A549 (cell line): ENCODE measurements around the gene CD69. TPM values are rescaled to one million over a fixed set of nuclear protein-coding genes. Genes with fewer than 3 reads are reported as not detected.

Experiments
- ATAC-seq, 2 experiments: fragments of 200-7000 bp in 1 of 2; fragments of >200 bp in 1 of 2; cut with Nextera tagmentation in 1 of 2; cut with Tn5 transposase in 1 of 2; 3 replicates each; pipeline versions ENCODE4 v1.8.0 to v1.9.1; 2018 to 2020; ENCODE audit warnings: mild to moderate bottlenecking in 1 of 2, moderate library complexity in 1 of 2
- CTCF ChIA-PET: fragments of 300-600 bp; sonication (Branson Sonifier 250); formaldehyde crosslinking; extraction: SDS; loops from one replicate; lab custom pipeline; 2021; ENCODE audit warnings: antibody characterized with exemption, inconsistent platforms; lab: Yijun Ruan, JAX
- POLR2A ChIA-PET: fragments of 350-600 bp; formaldehyde crosslinking; extraction: SDS; loops from one replicate; lab custom pipeline; 2021; ENCODE audit warnings: antibody characterized with exemption, inconsistent platforms; lab: Yijun Ruan, JAX
- DNase-seq, 2 experiments: peaks; one replicate each; pipeline versions ENCODE4 v3.0.0 to v3.0.0-alpha.2; 2011 to 2016; ENCODE audit warnings: low read depth in 1 of 2, low spot score in 1 of 2
- FAIRE-seq: peaks from 2 replicates; lab custom pipeline; 2011; peaks lifted over from hg19 to GRCh38; lab: Jason Lieb, UNC
- H3K27ac ChIP-seq, 2 experiments: fragments of >200 bp; sonication (Bioruptor Twin); formaldehyde crosslinking; 3 replicates each; pipeline ENCODE4 v1.5.1; 2016 to 2017
- H3K4me1 ChIP-seq: fragments of >200 bp; sonication (Bioruptor Twin); formaldehyde crosslinking; 3 replicates; pipeline ENCODE4 v1.6.1; 2016
- H3K4me2 ChIP-seq: fragments of >200 bp; sonication (Bioruptor Twin); formaldehyde crosslinking; 3 replicates; pipeline ENCODE4 v1.6.1; 2016
- H3K4me3 ChIP-seq: fragments of >200 bp; sonication (Bioruptor Twin); formaldehyde crosslinking; 3 replicates; pipeline ENCODE4 v1.5.1; 2016
- H3K9me3 ChIP-seq: fragments of >200 bp; sonication (Bioruptor Twin); formaldehyde crosslinking; 3 replicates; pipeline ENCODE4 v1.6.1; 2016
- BHLHE40 ChIP-seq: IDR thresholded peaks from 2 replicates; pipeline ENCODE4 v1.6.1; 2012; ENCODE audit warnings: low read depth, low read length, inconsistent platforms
- CBX8 ChIP-seq: fragments of 200-600 bp; sonication (generic); IDR thresholded peaks from 2 replicates; pipeline ENCODE4 v1.6.1; 2016
- CHD2 ChIP-seq: fragments of 150-350 bp; IDR thresholded peaks from 2 replicates; pipeline ENCODE4 v1.6.1; 2014; ENCODE audit warnings: low read length; ENCODE audit not compliant: partially characterized antibody
- EHMT2 ChIP-seq: fragments of 200-600 bp; sonication (generic); IDR thresholded peaks from 2 replicates; pipeline ENCODE4 v1.6.1; 2016; ENCODE audit warnings: antibody characterized with exemption, low read depth, mild to moderate bottlenecking, moderate library complexity
- FOSL2 ChIP-seq, 2 experiments: fragments of 450-650 bp in 1 of 2; fragments of >200 bp in 1 of 2; sonication (Bioruptor Twin) in 1 of 2; formaldehyde crosslinking; IDR thresholded peaks; 2 replicates each; pipeline versions ENCODE4 v1.5.0 to v1.6.1; 2016 to 2020; ENCODE audit warnings: mild to moderate bottlenecking in 1 of 2, moderate library complexity in 1 of 2
- HOXA7 ChIP-seq: fragments of 250-450 bp; sonication (Bioruptor Pico); IDR thresholded peaks from 2 replicates; pipeline ENCODE4 v1.5.0; 2020; ENCODE audit warnings: mild to moderate bottlenecking, moderate library complexity
- KDM1A ChIP-seq: fragments of 200-600 bp; sonication (generic); IDR thresholded peaks from 2 replicates; pipeline ENCODE4 v1.6.1; 2016; ENCODE audit warnings: low read depth, mild to moderate bottlenecking
- MYC ChIP-seq: IDR thresholded peaks from 2 replicates; pipeline ENCODE4 v1.6.1; 2012; ENCODE audit warnings: mild to moderate bottlenecking, inconsistent platforms, low read length, improper control_type of control experiment, borderline replicate concordance
- NR3C1 ChIP-seq: fragments of >200 bp; sonication (Bioruptor Twin); formaldehyde crosslinking; IDR thresholded peaks from 3 replicates; pipeline ENCODE4 v1.6.1; 2017
- PHF8 ChIP-seq: fragments of 200-600 bp; sonication (generic); IDR thresholded peaks from 2 replicates; pipeline ENCODE4 v1.6.1; 2016; ENCODE audit warnings: low read depth, mild to moderate bottlenecking, antibody characterized with exemption, moderate library complexity, borderline replicate concordance
- RAD21 ChIP-seq, 2 experiments: fragments of >200 bp in 1 of 2; sonication (Bioruptor Twin) in 1 of 2; formaldehyde crosslinking in 1 of 2; IDR thresholded peaks in 1 of 2; conservative IDR thresholded peaks in 1 of 2; 2 replicates in 1 of 2; 3 replicates in 1 of 2; pipeline ENCODE4 v1.6.1; 2012 to 2018; ENCODE audit warnings: inconsistent platforms in 1 of 2
- SREBF2 ChIP-seq: fragments of 450-650 bp; IDR thresholded peaks from 2 replicates; pipeline ENCODE4 v1.6.1; 2014; ENCODE audit warnings: mild to moderate bottlenecking, moderate library complexity
- ZFP36 ChIP-seq: fragments of 450-650 bp; IDR thresholded peaks from 2 replicates; pipeline ENCODE4 v1.6.1; 2014; ENCODE audit warnings: borderline replicate concordance; ENCODE audit not compliant: partially characterized antibody
- WGBS: methylation state at CpG from one replicate; pipeline ENCODE4 v1.1.6; 2017; ENCODE audit errors: missing lambda C conversion rate; 5-methylcytosine and 5-hydroxymethylcytosine counted together
- polyA plus RNA-seq, 4 experiments: library from polyadenylated mRNA; depleted of rRNA in 3 of 4; stranded (reverse); fragments of >200 nt; fragmentation: RNase III in 1 of 4; extraction: RNeasy Plus Mini Kit Qiagen cat#74134 plus additional on column Dnase treatment in 1 of 4; gene quantifications; 2 replicates in 3 of 4; 3 replicates in 1 of 4; pipeline ENCODE4 v1.2.3, GENCODE V29; 2011 to 2017
- TF ChIP-seq, protein P1 (sequence below): fragments of 250-450 bp; sonication (Bioruptor Pico); IDR thresholded peaks from 2 replicates; pipeline ENCODE4 v1.5.0; 2021; ENCODE audit warnings: mild to moderate bottlenecking, moderate library complexity, borderline replicate concordance
- TF ChIP-seq, protein P2 (sequence below): fragments of >200 bp; sonication (Bioruptor Twin); formaldehyde crosslinking; IDR thresholded peaks from 2 replicates; pipeline ENCODE4 v1.6.1; 2016
- TF ChIP-seq, protein P3 (sequence below): fragments of >200 bp; sonication (Bioruptor Twin); formaldehyde crosslinking; IDR thresholded peaks from 3 replicates; pipeline ENCODE4 v1.5.1; 2016
- TF ChIP-seq, protein P4 (sequence below): fragments of 200-600 bp; sonication (generic); IDR thresholded peaks from 2 replicates; pipeline ENCODE4 v1.6.1; 2016; ENCODE audit warnings: antibody characterized with exemption, mild to moderate bottlenecking, moderate library complexity
- TF ChIP-seq, protein P5 (sequence below): fragments of 250-450 bp; sonication (Bioruptor Pico); IDR thresholded peaks from 2 replicates; pipeline ENCODE4 v1.5.0; 2020; ENCODE audit warnings: low read depth, mild to moderate bottlenecking, moderate library complexity
- TF ChIP-seq, protein P6 (sequence below): IDR thresholded peaks from 2 replicates; pipeline ENCODE4 v1.6.1; 2012

The CD69 gene
- polyA plus RNA-seq, 2 of the 4 experiments (the other 2 are of a cell fraction) = not detected

DNA sequence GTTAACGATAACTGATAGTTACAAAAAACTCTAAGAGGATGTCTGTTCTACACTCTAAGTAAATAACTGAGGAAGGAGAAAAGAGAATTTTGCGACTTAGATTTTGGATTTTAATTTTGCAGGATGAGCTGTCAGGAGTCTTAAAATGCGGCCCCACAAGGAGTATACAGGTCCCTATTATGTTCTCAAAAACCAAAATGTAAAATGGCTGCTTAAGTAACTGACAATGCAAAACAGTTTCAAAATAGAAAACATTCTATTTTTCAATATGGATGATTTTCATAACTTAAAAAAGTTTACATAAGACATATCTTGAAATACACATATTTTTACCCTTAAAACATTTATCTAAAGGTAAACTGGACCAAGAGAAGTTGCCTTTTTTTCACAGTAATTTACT is 2.6 kb downstream of the CD69 start:
- FAIRE-seq = no peak
- TF ChIP-seq ZFP36 (no peak), RAD21 (conservative IDR thresholded peaks at IDR 0.05 in 1 of 2, IDR thresholded peaks at IDR 0.05 in 1 of 2) (no peak), HOXA7 (CRISPR knock-in tag) (no peak), EHMT2 (no peak), PHF8 (no peak), MYC (no peak), CHD2 (no peak), CBX8 (no peak), SREBF2 (no peak), BHLHE40 (no peak), FOSL2 (IDR thresholded peaks at IDR 0.05) (no peak), FOSL2 (CRISPR knock-in tag; IDR thresholded peaks at IDR 0.05) (no peak)
- TF ChIP-seq, protein P1, sequence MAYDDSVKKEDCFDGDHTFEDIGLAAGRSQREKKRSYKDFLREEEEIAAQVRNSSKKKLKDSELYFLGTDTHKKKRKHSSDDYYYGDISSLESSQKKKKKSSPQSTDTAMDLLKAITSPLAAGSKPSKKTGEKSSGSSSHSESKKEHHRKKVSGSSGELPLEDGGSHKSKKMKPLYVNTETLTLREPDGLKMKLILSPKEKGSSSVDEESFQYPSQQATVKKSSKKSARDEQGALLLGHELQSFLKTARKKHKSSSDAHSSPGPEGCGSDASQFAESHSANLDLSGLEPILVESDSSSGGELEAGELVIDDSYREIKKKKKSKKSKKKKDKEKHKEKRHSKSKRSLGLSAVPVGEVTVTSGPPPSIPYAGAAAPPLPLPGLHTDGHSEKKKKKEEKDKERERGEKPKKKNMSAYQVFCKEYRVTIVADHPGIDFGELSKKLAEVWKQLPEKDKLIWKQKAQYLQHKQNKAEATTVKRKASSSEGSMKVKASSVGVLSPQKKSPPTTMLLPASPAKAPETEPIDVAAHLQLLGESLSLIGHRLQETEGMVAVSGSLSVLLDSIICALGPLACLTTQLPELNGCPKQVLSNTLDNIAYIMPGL (CRISPR knock-in tag) = no peak
- TF ChIP-seq, protein P2, sequence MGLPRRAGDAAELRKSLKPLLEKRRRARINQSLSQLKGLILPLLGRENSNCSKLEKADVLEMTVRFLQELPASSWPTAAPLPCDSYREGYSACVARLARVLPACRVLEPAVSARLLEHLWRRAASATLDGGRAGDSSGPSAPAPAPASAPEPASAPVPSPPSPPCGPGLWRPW = no peak
- TF ChIP-seq, protein P3, sequence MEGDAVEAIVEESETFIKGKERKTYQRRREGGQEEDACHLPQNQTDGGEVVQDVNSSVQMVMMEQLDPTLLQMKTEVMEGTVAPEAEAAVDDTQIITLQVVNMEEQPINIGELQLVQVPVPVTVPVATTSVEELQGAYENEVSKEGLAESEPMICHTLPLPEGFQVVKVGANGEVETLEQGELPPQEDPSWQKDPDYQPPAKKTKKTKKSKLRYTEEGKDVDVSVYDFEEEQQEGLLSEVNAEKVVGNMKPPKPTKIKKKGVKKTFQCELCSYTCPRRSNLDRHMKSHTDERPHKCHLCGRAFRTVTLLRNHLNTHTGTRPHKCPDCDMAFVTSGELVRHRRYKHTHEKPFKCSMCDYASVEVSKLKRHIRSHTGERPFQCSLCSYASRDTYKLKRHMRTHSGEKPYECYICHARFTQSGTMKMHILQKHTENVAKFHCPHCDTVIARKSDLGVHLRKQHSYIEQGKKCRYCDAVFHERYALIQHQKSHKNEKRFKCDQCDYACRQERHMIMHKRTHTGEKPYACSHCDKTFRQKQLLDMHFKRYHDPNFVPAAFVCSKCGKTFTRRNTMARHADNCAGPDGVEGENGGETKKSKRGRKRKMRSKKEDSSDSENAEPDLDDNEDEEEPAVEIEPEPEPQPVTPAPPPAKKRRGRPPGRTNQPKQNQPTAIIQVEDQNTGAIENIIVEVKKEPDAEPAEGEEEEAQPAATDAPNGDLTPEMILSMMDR = no peak
- TF ChIP-seq, protein P4, sequence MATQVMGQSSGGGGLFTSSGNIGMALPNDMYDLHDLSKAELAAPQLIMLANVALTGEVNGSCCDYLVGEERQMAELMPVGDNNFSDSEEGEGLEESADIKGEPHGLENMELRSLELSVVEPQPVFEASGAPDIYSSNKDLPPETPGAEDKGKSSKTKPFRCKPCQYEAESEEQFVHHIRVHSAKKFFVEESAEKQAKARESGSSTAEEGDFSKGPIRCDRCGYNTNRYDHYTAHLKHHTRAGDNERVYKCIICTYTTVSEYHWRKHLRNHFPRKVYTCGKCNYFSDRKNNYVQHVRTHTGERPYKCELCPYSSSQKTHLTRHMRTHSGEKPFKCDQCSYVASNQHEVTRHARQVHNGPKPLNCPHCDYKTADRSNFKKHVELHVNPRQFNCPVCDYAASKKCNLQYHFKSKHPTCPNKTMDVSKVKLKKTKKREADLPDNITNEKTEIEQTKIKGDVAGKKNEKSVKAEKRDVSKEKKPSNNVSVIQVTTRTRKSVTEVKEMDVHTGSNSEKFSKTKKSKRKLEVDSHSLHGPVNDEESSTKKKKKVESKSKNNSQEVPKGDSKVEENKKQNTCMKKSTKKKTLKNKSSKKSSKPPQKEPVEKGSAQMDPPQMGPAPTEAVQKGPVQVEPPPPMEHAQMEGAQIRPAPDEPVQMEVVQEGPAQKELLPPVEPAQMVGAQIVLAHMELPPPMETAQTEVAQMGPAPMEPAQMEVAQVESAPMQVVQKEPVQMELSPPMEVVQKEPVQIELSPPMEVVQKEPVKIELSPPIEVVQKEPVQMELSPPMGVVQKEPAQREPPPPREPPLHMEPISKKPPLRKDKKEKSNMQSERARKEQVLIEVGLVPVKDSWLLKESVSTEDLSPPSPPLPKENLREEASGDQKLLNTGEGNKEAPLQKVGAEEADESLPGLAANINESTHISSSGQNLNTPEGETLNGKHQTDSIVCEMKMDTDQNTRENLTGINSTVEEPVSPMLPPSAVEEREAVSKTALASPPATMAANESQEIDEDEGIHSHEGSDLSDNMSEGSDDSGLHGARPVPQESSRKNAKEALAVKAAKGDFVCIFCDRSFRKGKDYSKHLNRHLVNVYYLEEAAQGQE = no peak
- ChIA-PET POLR2A (interaction anchor here (0.5 kb wide), 1 partner anchor 169 kb away, joined by 3 read pairs; no protein-coding TSS in a partner anchor), CTCF (interaction anchor here (0.7 to 1.0 kb wide), 3 partner anchors 10 to 123 kb away, joined by 3 read pairs; no protein-coding TSS in a partner anchor)
- Histone ChIP-seq H3K4me2 (peak overlapping the region; percentile 30), H3K9me3 (no peaks in the 10 kb centered on the region), H3K4me3 (no peak overlapping the region), H3K4me1 (no peaks in the 10 kb centered on the region), H3K27ac (no peak overlapping the region)
- ATAC-seq = no peak
- no peak for DNase-seq
- WGBS = 88% methylated on average over 3 of the region's 3 CpGs

DNA sequence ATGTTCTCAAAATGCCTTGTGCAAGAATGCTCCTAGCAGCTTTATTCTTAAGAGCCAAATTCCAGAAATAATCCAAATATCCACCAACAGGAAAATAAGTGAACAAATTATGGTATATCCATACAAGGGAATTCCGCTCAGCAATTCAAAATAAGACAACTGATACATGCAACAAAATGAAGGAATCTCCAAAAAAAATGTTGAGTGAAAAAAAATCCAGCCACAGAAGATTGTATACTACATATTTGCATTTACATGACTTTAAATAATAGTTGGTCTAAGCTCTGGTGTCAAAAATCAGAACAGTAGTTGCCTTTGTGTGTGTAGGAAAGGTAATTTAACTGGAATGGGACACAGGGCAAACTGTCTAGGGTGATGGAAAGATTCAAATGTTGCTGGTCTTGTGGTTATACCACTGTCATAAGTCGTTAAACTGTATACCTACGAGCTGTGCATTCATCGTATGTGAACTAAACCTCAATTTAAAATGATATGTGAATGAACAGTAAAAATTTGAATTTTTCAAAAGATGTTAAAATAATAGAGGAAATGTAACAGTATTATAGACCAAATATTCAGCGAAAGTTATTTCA is 3.2 kb downstream of the CD69 start:
- CTCF ChIA-PET = interaction anchor here (0.9 to 1.0 kb wide), 2 partner anchors 9 to 40 kb away, joined by 3 to 4 read pairs; no protein-coding TSS in a partner anchor
- ATAC-seq (no peak), FAIRE-seq (no peak), DNase-seq (no peak)
- no peak overlapping the region for H3K27ac ChIP-seq
- TF ChIP-seq, protein P4 = no peak
- no peak for TF ChIP-seq FOSL2 (IDR thresholded peaks at IDR 0.05)
- TF ChIP-seq FOSL2 (CRISPR knock-in tag; IDR thresholded peaks at IDR 0.05) = no peak
- TF ChIP-seq, protein P5, sequence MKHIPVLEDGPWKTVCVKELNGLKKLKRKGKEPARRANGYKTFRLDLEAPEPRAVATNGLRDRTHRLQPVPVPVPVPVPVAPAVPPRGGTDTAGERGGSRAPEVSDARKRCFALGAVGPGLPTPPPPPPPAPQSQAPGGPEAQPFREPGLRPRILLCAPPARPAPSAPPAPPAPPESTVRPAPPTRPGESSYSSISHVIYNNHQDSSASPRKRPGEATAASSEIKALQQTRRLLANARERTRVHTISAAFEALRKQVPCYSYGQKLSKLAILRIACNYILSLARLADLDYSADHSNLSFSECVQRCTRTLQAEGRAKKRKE (CRISPR knock-in tag) = no peak
- TF ChIP-seq ZFP36 = no peak
- no peak for TF ChIP-seq KDM1A
- TF ChIP-seq, protein P6, sequence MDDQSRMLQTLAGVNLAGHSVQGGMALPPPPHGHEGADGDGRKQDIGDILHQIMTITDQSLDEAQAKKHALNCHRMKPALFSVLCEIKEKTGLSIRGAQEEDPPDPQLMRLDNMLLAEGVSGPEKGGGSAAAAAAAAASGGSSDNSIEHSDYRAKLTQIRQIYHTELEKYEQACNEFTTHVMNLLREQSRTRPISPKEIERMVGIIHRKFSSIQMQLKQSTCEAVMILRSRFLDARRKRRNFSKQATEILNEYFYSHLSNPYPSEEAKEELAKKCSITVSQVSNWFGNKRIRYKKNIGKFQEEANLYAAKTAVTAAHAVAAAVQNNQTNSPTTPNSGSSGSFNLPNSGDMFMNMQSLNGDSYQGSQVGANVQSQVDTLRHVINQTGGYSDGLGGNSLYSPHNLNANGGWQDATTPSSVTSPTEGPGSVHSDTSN = no peak
- no peak for TF ChIP-seq NR3C1
- H3K4me3 ChIP-seq = no peak overlapping the region
- POLR2A ChIA-PET = no interaction called here
- no peak overlapping the region for H3K4me2 ChIP-seq
- no peaks in the 10 kb centered on the region for H3K9me3 ChIP-seq
- H3K4me1 ChIP-seq = no peaks in the 10 kb centered on the region
- 65% methylated on average over 5 of the region's 5 CpGs for WGBS
